NCI-H2171 (cell line): ENCODE results near the gene ADGRA1.

Experiments
- DNase-seq: peaks from one replicate; lab custom pipeline; 2025; lab: John Stamatoyannopoulos, UW

ADGRA1 gene

DNA sequence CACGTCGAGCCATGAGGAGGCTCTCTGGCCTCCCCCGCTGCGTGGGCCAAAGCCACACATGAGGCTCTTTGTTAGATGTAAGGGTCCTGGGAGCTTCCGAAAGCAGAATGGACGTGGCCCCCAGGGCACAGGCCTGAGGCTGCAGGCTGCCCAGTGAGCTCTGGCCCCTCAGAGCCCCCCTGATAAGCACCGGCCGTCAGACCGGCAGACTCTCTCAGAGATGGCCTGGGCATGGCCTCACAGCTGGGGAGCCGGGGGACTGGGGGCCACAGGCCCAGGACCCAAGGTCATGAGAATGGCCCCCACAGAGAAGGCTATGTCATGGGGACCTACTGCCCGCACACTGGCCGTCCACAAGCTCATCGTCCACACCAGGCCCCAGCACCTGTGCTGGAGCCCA lies 31.7 kb upstream of the ADGRA1 start:
- DNase-seq: no peak

- no peak for DNase-seq
Observed at GRCh38 chr10:133056651-133057178, 31.0 kb upstream of the ADGRA1 start.

- DNase-seq: no peak
Observed at GRCh38 chr10:133058331-133059092, 29.2 kb upstream of the ADGRA1 start.

- DNase-seq: no peak
Observed at GRCh38 chr10:133059093-133059470, 28.6 kb upstream of the ADGRA1 start.

GRCh38 chr10:133059571-133059970 lies 28.2 kb upstream of the ADGRA1 start:
- DNase-seq: no peak

DNA sequence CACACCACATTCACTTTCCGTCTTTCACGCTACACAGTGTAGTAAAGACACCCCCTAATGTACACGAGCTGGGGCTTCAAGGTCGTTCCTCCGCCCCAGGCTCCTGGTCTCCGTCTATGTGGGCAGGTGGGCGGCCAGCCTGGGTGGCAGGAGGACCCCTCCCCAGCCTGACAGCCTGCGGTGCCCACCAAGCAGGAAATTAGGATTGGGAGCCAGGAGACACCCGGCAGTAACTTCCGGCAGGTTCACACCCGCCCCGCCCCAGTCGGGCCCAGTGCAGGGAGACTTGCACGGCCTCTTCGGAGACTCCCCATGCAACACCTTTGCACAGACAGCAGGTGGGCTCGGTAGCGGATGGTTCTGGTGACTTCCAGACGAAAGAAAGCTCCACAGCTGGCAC lies 27.7 kb upstream of the ADGRA1 start:
- DNase-seq: no peak

- DNase-seq: no peak
Observed at GRCh38 chr10:133060466-133060865, 27.3 kb upstream of the ADGRA1 start.

DNA sequence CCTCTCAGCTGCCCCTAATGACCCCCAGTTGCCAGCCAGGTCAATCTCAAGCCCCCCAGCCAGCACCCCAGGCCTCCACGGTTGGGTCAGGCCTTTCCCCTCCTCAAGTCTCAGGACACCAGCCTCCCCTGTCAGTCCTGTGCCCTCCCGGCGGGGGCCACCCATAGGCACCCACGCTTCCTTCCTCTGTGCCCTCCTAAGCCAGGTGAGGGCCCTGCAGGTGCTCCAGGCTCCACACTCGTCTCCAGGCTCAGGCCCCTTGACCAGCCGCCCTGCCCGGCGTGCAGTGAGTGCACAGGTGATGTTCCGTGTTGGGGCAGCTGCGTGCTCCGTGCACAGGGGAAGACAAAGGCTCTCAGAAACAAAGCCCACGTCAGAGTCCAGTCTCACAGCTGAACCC lies 26.8 kb upstream of the ADGRA1 start:
- DNase-seq: no peak

DNA sequence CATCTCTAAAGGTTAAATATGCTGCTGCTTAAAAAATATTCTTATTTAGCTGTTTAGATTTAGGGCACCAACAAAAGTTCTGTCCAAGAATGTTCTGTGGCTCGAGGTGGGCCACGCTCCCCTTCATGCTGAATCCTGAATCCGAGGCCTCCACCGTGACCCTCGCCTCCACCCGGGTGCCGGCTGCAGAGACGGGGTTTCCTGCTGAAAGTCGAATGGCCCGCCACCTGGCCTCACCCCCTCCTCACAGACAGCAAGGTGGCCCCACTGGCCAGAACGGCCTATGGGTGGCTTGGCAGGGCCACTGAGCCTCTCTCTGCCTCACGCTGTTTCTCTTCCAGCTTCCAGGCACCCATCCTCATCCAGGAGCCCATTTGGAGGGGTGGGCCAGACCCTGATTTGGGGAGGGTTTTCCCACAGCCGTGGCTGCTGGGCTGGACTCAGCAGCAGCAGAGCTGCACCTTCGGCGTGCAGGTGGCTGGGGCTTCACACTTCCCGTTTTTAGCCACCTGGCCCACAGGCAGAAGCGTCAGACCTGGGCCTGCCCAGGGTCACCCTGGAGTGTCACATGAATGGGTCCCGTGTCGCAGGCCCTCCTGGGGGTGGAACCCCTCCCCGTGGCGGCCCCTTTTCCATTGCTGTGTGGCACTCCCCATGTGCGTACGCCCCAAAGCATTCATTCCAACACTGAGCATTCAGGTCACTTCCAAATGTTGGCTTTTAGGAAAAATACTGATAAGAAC lies 26.3 kb upstream of the ADGRA1 start:
- no peak for DNase-seq

DNA sequence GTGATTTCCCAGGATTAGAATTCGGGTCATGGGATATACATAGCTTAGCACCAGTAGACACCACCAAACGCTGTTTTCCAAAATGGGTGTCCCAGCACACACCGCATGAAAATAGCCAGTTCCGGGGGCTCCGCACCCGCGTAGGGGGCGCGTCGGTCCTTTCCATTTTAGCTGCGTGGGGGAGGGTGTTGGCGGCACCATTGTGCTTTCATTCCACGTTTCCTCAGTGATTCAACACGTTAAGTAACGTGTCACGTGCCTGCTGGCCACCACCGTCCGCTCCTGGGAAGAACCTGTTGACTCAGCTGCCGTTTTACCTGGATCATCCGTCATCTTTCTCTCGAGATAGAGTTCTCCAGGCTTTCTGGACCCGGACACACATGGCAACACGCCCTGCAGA lies 25.6 kb upstream of the ADGRA1 start:
- DNase-seq: no peak

DNA sequence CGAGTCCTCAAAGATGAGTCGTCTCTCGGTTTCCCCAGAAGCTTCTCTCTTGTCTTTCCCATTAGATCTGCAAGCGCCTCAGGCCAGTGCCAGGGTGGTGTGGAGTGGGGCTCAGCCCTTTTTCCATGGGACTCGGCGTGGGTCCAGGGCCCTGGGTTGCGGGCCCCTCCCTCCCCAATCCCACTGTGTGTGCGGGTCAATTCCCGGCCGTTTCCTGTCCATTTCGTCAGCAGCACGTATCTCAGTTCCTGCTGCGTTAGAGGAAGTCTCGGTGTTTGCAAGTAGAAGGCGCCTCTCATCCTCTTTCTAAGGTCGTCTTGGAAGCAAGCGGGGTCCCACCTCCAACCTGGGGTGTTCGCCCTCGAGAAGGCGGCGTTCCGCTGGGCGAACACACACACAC lies 25.1 kb upstream of the ADGRA1 start:
- no peak for DNase-seq

GRCh38 chr10:133067149-133068105 lies 20.3 kb upstream of the ADGRA1 start:
- DNase-seq: no peak

- DNase-seq: no peak
Observed at GRCh38 chr10:133068111-133069032, 19.4 kb upstream of the ADGRA1 start.

DNA sequence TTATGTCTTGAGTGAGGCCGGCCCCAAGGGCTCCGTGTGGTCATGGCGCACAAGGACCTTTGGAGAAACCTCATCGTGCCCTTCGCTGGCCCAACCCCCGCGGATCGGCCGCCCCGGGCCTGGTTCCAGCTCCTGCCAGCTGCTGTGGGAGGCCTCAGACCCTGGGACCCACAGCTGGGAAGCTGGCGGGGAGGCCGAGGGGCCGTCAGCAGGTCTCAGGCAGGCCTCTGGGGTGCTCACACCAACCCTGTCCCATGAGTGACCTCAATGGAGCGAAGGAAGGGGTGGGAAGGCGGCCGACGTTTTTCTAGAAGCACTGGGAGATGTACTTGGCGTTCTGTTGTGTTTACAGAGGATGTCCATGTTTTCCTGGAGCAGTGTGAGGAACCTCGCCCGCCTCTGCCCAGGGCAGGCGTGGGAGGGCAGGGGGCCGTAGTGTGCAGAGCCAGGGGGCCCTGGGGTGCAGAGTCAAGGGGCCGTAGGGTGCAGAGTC lies 18.6 kb upstream of the ADGRA1 start:
- DNase-seq: no peak

GRCh38 chr10:133070405-133070804 lies 17.3 kb upstream of the ADGRA1 start:
- no peak for DNase-seq

DNA sequence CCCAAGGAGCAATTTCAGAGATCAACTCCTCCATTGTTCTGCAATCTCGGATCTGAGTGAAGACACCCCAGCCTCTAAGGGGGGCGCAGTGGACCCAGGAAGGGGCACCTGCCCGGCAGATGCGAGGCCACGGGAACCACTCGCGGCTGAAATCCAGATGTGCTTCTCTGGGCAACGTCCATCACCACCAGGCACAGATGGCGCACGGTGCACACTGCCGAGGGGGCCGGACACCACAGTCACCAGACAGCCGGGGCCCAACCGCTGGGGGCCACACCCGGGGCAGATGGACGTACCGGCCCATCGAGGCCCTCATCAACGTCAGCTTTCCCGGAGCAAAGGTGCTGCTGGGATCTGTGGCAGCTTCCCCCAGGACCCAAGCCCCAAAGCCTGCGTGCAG lies 16.9 kb upstream of the ADGRA1 start:
- DNase-seq: no peak

DNA sequence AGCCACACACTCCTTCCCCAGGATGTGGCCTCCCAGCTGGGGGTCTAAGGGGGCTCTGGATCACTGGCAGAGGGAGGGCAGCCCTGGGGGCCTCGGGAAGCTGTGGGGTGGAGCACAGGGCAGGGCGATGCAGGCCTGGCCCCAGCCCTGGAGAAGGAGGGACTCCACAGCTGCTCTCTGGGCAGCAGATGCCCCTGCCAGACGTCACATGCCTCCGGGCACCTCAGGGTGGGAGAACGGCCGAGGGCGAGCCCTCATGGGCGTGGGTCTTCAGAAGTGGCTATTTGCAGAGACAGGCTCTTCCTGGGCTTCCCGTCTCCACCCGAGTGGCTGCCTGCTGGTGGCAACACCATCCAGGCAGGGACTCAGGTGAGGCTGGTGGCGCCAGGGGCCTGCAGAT lies 16.0 kb upstream of the ADGRA1 start:
- DNase-seq: no peak

DNA sequence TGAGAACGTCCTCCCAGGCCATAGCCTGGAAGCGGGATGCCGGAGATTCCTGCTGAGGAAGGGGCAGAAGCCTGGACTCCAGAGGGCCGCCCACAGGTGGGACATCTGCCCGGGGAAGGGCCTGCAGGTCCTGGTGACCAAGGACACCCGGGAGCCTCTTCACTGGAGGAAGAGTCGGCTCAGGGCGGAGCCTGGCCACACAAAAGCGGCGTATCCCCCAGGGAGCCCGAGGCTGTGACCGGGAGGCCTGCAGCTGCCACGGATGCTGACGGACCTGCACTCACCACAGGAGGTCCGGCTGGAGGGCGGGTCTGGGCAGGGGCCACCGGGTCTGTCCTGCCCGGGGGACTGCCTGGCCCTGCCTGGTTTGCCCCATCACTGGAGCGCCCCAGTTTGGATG lies 15.5 kb upstream of the ADGRA1 start:
- no peak for DNase-seq

DNA sequence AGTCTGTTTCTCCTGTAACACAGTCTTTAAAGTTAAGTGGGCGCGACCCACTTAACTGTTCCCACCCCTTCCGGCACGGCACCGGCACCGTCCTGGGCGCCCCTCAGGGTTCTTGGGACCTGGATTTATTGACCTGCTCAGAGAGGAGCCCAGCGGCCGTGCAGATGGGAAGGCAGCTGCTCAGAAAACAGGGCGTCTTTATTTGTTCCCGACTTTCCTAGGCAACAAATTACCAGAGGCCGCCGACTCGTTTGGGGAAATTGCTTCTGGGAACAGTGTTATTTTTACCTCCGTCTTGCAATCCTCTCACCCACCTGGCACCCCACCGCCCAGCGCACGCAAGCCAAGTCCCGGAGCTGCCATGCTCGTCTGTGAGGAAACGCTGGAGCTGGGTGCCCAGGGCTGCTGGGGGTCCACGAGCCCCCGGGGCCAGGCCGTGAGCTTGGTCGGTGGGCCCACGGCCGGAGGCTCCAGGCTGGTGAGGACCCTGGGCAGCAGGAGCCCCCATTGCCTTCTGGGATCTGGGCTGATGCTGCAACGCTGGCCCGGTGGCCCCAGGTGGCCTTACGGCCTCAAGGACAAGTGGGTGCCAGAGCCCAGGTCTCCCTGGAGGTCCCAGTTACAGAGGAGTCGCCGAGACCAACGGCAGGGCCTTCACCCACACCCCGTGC lies 14.9 kb upstream of the ADGRA1 start:
- DNase-seq: no peak

- no peak for DNase-seq
Observed at GRCh38 chr10:133075346-133076137, 12.2 kb upstream of the ADGRA1 start.
